ENCODE measurements around the gene ACO1. TPM values are rescaled to one million over a fixed set of nuclear protein-coding genes. Genes with fewer than 3 reads are reported as not detected.

Gene ACO1
- 27.4 to 30.1 TPM (median 29.3 TPM) in 5 replicates for total RNA-seq (2022; extraction: Qiagen RNA extraction; ENCODE audit: low read depth)

GRCh38 chr9:32384364-32385151 is at the start of gene ACO1:
TSS of gene ACO1 (plus strand) at chr9:32384643. CDS start at chr9:32405507, 20,864 bp downstream.

Other genes starting within 250 kb of the ACO1 start
- 2.4 to 3.5 TPM (median 3.0 TPM) in 5 replicates for gene RIGI, start 141.6 kb downstream of the ACO1 start, total RNA-seq (2022; extraction: Qiagen RNA extraction; ENCODE audit: low read depth)
- gene SMIM27, start 167.7 kb downstream of the ACO1 start, total RNA-seq (2022; extraction: Qiagen RNA extraction; ENCODE audit: low read depth) = 10.9 to 16.3 TPM (median 12.0 TPM) in 5 replicates
- gene TOPORS, start 167.9 kb downstream of the ACO1 start, total RNA-seq (2022; extraction: Qiagen RNA extraction; ENCODE audit: low read depth) = 10.1 to 12.6 TPM (median 12.3 TPM) in 5 replicates
- gene NDUFB6, start 188.5 kb downstream of the ACO1 start, total RNA-seq (2022; extraction: Qiagen RNA extraction; ENCODE audit: low read depth) = 106 to 124 TPM (median 111 TPM) in 5 replicates

Data from A549 treated with GW870086 at 1 μM for 4 hours (cell line).